Fibroblast of mammary gland (primary cell): ENCODE data around the gene AIG1.

Experiments
- DNase-seq: peaks from one replicate; pipeline ENCODE4 v3.0.0-alpha.2; 2010; ENCODE audit warnings: low read depth
- H3K4me3 ChIP-seq: 2 replicates; pipeline ENCODE4 v1.5.1; 2011; ENCODE audit warnings: low read depth, mild to moderate bottlenecking, low read length, moderate library complexity; ENCODE audit not compliant: control insufficient read depth
- TF ChIP-seq, protein P1 (sequence below): conservative IDR thresholded peaks from 2 replicates; pipeline ENCODE4 v1.5.1; 2011; ENCODE audit warnings: low read depth, low read length, inconsistent platforms; ENCODE audit not compliant: control insufficient read depth, insufficient read depth

AIG1 gene

GRCh38 chr6:143183666-143184065, 123.0 kb downstream of the AIG1 start:
- no peak overlapping the region for H3K4me3 ChIP-seq
- TF ChIP-seq, protein P1, sequence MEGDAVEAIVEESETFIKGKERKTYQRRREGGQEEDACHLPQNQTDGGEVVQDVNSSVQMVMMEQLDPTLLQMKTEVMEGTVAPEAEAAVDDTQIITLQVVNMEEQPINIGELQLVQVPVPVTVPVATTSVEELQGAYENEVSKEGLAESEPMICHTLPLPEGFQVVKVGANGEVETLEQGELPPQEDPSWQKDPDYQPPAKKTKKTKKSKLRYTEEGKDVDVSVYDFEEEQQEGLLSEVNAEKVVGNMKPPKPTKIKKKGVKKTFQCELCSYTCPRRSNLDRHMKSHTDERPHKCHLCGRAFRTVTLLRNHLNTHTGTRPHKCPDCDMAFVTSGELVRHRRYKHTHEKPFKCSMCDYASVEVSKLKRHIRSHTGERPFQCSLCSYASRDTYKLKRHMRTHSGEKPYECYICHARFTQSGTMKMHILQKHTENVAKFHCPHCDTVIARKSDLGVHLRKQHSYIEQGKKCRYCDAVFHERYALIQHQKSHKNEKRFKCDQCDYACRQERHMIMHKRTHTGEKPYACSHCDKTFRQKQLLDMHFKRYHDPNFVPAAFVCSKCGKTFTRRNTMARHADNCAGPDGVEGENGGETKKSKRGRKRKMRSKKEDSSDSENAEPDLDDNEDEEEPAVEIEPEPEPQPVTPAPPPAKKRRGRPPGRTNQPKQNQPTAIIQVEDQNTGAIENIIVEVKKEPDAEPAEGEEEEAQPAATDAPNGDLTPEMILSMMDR = no peak
- DNase-seq = no peak

GRCh38 chr6:143185288-143185687, 124.6 kb downstream of the AIG1 start:
- H3K4me3 ChIP-seq = no peak overlapping the region
- no peak for DNase-seq

GRCh38 chr6:143187238-143187923, 126.7 kb downstream of the AIG1 start:
- TF ChIP-seq, protein P1 = no peak
- peak; percentile 77 for DNase-seq
- H3K4me3 ChIP-seq = no peak overlapping the region

More at GRCh38 chr6:143185288-143185687, 124.6 kb downstream of the AIG1 start:
- TF ChIP-seq, protein P1 = no peak

GRCh38 chr6:143188292-143188691, 127.6 kb downstream of the AIG1 start:
- DNase-seq = no peak
- TF ChIP-seq, protein P1 = no peak
- H3K4me3 ChIP-seq = no peak overlapping the region

DNA sequence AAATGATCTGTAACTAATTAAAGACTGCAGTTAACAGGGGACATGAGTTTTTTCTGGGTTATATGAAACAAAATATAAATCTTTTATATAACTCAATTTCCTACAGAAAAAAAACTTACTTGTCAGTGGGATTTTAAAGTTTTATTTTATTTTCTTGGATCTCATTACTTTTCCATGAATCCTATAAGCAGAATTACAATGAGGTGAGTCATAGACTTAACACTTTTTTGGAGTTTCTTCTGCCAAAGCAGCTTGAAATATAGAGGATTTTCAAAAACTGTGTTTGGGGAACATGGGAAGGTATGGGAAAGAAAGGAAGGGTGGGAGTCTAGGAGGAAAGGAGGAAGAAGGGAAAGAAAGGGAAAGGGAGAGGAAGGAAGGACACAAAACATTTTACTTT, 130.7 kb downstream of the AIG1 start:
- H3K4me3 ChIP-seq = no peak overlapping the region
- TF ChIP-seq, protein P1 = no peak
- no peak for DNase-seq

DNA sequence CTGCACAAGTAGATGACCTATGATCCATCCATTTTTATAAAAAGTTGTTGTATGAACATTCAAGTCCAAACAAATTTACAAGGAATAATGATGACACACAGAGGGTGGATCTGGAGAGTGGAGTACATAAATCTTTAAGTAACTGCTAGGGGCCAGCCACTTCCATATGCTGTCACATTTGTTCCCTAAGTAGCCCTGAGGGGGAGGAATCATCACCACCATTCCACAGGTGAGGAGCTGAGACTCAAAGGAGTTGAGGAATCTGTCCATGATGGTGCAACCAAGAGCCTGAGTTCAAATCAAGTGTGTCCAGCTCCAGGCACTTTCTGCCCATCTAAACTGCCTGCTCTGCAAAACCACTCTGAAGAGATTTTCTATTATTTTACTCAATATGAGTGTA, 132.1 kb downstream of the AIG1 start:
- TF ChIP-seq, protein P1 = no peak
- H3K4me3 ChIP-seq = no peak overlapping the region
- DNase-seq = no peak
